CD4-positive, alpha-beta T cell treated with Interleukin-17A for 1 hour (primary cell): ENCODE results near the gene SVBP.

Experiments used
- DNase-seq: peaks from one replicate; pipeline ENCODE4 v3.0.0-alpha.2; 2020

SVBP gene

DNA sequence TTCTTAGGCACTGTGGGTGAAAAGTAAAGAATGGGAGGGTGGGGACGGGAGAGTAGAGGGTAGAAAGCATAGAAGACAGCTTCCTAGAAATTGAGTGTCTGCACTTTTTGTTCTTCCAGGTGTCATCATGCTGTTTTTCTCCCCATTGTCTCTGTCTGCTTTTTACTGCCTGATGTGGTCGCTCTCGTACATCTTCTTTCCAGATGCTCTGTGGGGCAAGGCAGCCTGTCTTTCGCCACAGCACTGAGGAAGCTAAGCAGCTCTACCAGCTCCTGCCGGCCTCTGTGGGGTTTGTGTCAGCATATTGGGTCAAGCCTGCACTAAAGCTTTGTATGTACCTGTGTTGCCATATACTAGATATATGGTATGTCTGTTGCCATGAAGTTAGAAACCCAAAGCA lies 19.2 kb downstream of the SVBP start:
- DNase-seq: no peak

DNA sequence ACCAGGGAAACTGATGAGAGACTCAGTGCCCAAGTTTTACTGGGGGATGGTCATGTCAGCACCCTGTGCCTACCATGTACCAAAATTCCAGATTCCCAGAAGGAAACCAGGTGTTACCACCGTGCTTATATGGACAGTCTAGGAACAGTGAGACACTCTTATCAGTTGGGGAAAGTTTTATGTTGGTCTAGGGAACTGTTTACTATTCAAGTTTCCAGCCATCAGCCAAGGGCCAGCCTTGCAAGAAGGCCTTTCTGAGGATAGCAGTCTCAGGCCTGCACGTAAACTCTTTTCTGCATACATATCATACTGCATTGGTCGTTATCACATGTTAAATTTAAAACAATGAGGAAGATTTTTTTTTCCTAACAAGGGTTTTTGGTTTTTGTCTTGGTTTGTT lies 19.8 kb downstream of the SVBP start:
- DNase-seq: no peak

DNA sequence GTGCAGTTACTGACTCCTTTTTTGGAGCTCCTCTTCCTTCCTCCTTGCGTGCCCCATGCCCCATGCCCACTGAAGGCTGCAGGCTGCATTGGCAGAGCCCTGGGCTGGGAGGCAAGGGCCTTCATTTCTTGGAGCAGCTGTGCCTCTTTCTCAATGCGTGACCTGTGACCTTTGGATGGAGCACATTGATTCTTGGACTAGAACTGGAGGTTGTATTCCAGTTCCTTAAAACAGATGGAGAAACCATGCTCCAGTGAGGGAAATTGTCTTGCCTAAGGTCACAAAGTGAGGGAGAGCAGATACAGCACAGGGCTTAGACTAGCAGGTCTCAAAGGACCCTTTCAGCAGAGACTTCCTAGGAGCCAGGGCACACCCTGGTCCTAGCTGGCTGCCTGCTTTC lies 23.4 kb downstream of the SVBP start:
- DNase-seq: no peak

DNA sequence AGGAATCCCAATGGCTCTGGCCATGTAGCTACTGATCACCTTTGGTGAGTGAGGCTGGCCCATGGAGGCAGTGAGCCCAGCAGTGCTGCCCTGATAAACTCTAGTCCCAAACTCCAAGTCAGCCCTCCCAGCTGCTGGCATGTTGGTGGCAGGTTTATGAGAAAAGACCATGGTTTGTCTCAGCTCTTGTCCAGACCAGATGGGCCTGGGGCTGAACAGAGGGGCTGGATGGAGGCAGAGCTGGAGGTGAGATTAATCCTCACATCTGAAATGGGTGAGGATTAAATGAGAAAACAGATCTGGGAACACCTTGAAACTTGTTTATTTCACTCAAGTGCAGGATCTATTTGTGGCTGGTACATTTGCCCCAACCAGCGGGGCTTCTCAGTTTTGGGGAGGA lies 29.2 kb downstream of the SVBP start:
- DNase-seq: no peak

DNA sequence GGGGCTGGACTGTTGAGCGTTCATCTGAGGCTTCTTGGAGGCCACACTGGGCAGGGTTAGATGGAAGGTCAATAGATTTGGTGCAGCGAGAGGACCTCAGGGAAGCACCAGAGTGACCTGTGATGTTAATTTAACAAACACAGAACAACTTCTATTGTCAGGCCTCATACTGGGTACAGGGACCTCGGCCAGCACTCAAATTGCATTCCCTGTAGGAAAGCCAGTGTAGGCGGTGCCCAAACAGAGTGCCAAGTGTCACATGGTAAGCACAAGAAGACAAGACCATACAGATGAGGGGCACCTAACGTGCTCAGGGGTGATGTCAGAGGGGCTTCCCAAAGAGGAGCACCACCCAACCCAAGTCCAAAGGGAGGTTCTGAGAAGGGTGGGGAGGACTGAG lies 31.1 kb downstream of the SVBP start:
- no peak for DNase-seq

DNA sequence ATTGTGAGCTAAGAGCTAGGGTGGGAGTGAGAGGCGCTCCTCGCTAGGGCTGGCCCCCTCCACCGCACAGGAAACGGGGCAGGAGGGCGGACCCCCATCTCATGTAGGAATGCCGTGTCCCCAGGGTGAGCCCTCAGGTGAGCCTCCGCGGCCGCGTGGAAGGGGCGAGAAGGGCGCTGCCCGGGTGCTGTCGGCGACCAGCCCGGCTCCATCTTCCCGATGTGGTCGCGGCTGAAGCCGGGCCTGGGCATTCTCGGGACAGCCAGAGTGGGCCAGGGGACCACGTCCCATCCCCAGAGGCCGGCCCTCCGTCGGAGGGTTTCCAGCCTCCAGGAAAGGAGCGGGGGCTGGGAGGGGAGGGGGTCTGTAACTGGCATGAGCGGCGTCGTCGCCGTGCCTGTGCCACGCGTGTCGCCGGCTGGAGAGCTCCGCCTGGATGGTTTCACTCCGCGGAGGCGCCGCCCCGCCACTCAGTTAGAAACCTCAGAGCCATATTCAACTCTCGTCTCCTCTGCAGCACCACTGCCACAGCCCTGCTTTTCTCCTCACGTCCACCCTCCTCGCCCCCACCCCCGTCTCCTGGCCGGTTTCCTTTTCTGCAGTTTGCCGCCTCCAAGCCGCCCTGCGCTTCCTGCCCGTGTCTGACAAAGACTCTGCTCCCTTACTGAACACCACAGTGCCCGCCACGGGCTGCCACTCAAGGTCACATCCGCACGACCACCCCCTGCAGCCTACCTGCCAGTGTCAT lies 32.1 kb downstream of the SVBP start, which contains the start of gene TMEM269:
TMEM269 (plus strand) TSS at position 46 of the 748 bp plus-strand sequence. CDS start 4,903 bp downstream, outside the sequence.
- peak; percentile 43 for DNase-seq

DNA sequence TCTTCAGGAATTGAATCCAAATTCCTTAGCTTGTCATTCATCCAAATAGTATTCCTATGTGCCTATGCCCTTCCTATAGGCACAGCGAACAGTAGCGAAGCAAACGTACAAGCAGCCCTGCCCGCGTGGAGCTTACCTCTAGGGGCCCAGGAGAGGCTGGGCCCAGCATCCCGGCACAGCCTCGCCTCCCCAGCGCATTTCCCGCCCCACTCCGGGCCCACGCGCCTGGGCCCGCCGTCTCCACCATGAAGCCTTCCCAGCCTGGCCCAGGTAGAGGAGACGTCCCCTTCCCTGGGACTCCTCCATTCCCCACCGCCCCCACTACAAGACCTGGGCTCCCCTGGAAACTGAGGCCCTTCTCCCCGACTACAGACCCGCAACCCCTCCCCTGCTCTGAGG lies 32.7 kb downstream of the SVBP start:
- DNase-seq: no peak

DNA sequence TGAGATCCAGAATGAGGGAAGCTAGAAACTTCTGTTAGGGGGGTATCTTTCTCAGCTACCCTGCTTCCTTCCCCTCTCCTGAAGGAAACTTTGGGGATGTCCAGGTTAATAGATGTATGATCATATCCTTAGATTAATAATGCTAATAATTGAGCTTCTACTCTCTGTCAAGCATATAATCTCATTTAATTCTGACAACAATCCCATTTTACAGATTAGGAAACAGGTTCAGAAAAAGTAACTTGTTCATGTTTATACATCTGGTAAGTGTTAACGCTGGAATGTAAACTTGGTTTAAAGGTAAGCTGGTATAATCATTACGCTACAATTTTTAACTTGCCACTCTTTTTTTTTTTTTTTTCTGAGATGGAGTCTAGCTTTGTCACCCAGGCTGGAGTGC lies 34.1 kb downstream of the SVBP start:
- no peak for DNase-seq

DNA sequence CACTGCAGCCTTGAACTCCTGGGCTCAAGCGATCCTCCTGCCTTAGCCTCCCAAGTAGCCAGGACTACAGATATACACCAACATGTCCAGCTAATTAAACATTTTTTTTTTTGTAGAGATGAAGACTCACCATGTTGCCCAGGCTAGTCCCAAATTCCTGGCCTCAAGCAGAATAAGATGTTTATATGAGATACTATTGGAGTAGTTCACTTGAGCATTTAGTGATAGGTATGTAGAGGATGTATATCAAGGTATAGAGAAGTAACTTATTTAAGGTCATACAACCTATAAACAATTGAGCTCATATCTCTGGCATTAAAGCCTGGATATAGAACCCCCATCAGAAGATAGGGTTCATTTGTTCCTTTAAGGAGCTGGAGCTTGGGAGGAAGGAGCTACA lies 37.0 kb downstream of the SVBP start:
- DNase-seq: no peak

DNA sequence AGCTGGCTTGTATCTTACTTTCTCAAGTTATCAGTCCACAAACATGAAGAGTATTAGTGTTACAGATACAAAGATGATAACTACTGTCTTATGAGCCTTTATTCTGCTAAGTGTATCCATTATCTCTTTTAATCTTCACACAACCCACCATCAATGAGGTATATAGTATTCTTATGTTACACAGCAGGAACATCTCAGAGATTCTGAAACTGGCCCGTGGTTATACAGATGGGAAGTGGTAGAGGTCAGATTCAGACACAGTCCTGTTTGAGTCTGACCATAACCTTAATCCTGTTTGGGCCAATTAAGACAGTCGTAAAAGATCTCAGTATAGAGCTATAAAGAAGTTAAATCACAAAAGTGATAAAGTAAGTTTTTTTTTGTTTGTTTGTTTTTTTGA lies 37.5 kb downstream of the SVBP start:
- DNase-seq: no peak

DNA sequence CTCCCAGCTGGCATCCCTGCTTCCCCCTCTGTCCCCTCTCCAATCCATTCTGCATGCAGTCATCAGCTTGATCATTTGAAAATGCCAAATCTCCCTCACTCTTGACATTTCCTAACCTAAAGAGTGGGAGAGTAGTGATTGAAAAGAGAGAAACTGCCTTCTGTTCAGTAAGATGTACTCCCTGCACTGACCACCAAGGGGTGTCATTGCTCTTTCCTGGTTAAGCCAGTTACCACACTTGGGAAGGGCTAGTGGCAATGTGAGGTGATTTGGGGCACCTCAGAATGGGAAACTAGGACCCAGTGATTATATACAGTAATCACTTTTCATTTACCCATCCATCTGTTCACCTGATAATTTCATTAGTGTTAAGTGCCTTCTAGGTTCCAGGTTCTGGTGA lies 39.3 kb downstream of the SVBP start:
- DNase-seq: peak; percentile 42

DNA sequence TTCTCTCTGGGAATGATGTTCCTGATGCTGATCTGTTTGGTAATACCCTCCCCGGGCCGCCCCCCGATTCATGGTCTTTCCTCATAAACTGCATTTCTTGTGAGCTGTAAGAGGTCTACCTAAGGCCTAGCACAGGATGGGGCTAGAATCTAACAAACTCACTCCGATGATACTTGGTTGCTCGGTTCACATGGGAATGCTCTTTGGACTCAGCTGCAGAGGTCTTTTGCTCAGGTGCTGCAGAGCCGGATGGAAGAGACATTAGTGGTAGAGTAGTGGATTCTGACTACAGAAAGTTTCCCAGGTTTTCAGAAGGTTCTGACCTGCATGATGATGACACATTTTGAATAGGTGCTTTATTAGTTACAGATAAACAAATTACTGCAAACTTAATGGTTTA lies 40.7 kb downstream of the SVBP start:
- no peak for DNase-seq

DNA sequence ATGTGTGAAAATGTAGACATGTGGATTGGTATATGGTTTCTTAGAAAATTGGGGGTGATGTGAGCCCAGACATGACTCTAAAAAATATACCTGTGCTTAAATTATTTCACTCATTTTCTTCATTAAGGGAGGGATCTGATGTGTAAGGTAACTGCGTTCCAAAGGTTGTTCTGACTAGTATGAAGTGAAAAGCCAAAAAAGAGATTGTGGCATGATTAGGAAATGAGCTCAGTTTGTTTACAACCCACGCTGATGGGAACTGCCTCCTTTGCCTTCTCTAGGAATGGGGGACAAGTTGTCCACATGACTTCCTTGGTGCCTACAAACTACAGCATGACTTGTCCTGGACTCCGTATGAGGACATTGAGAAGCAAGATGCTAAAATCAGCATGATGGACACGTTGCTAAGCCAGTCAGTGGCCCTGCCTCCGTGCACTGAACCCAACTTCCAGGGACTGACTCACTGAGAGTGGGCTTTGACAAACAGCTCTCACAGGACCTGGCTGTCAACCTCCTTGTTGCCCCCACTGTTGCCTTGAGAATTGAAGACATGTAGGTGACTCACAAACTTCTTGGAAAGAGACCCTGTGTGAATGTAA lies 42.2 kb downstream of the SVBP start:
- DNase-seq: no peak

DNA sequence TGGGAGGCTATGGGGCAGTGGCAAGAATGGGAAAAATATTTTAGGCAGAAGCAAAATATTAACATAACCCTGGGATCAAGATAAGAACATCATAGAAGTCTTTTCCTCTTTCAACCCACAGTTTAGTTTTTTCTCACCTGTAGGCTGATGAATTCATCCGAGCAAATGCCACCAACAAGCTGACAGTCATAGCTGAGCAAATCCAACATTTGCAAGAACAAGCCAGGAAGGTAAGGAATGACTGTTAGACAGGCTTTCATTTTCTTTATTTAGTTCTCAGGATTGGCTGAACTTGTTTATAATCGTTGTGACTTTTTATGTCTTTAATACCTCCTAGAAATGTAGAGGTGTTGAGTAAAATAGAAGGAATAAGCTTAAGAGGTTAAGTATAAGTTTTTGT lies 43.8 kb downstream of the SVBP start:
- no peak for DNase-seq

DNA sequence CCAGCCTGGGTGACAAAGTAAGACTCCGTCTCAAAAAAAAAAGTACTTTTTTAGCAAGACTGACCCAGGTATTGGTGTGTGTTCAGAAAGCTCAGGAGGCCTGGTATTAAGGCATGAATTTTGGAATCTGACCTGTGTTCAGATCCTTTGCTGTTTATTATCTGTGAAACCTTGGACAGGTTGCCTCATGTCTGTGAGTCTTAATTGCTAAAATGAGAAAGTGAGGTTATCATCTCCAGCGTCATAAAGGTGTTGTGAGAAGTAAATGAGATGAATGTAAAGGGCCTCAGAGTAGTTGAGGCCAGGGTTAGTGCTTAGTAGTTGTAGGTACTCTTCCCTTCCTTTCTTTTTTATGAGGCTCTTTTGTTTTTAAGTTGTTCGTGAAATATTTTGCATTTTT lies 47.4 kb downstream of the SVBP start:
- no peak for DNase-seq

DNA sequence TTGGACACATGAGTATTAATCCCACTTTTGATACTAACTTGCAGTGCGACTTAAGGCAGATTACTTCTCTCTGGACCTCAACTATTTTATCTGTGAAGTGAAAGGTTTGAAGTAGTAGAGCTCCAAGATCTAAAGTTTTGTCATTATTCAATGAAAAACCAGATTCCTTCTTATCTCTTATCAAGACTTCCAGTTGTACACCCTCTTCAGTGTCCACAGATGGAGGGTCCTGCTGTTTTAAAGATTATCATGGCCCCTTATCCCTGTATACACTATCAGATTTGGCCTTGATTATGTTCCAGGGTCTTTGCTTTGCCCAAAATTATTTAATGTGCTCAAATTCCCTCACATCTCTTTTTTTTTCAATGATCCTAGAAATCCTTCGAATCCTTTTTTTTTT lies 49.0 kb downstream of the SVBP start:
- DNase-seq: no peak

DNA sequence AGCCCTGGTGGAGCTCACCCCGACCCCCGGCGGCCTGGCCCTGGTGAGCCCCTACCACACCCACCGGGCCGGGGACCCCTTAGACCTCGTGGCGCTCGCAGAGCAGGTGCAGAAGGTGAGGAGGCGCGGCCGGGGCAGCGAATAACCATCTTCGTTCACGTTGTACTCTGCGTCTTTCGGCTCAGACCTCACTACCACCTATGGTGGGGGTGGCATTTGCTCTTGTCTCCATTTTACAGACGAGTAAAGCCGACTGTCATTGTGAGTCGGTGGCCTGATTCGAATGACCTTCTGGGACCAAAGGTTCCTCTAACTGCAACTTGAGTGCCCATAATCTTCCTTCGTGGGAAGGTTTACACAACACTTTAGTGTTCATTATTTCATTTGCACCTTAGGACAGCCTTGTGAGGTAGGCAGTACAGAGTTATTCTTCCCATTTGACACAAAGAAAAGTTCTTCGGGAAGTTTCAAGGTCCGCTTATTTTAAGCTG lies 49.6 kb downstream of the SVBP start:
- no peak for DNase-seq

DNA sequence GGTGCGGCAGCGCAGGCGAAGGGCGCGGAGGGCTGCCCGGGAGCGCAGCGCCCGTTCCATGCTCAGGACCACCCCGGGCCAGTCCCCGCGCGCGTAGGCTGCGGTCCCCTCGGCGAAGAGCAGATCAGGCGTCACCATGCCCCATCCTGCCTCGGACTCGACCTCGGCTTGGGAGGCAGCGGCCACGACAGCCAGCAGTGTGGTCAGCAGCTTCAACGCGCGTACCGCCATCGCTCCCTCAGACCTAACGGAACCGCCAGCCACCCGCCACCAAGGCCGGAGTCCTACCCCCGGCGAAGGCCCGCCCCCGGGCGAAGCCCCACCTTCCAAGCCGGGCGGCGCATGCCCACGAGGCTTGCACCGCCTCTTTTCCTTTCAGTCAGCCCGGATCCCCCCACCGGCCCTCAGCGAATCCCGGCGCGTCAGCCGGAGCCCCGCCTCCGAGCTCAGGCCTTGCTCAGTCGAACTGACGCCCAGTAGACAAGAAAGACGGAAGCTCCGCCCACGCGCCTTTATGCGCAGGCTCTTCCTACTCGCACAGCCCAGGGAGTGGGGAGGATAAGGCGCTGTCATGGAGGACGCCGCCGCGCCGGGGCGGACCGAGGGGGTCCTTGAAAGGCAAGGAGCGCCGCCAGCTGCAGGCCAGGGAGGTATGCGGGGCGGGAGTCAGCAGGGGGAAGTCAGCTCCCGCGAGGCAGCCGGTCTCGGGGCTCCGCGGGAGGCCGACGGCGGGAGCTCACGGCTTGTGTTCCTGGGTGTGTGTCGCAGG lies 50.3 kb downstream of the SVBP start, which contains the start of the genes C1orf50 and P3H1:
C1orf50 (plus strand) TSS at position 509 of the 769 bp plus-strand sequence; CDS start at position 572, 63 bp downstream.
P3H1 (minus strand) TSS at position 288 of the 769 bp plus-strand sequence; CDS start at position 231, 57 bp downstream.
- peak; percentile 99 for DNase-seq

DNA sequence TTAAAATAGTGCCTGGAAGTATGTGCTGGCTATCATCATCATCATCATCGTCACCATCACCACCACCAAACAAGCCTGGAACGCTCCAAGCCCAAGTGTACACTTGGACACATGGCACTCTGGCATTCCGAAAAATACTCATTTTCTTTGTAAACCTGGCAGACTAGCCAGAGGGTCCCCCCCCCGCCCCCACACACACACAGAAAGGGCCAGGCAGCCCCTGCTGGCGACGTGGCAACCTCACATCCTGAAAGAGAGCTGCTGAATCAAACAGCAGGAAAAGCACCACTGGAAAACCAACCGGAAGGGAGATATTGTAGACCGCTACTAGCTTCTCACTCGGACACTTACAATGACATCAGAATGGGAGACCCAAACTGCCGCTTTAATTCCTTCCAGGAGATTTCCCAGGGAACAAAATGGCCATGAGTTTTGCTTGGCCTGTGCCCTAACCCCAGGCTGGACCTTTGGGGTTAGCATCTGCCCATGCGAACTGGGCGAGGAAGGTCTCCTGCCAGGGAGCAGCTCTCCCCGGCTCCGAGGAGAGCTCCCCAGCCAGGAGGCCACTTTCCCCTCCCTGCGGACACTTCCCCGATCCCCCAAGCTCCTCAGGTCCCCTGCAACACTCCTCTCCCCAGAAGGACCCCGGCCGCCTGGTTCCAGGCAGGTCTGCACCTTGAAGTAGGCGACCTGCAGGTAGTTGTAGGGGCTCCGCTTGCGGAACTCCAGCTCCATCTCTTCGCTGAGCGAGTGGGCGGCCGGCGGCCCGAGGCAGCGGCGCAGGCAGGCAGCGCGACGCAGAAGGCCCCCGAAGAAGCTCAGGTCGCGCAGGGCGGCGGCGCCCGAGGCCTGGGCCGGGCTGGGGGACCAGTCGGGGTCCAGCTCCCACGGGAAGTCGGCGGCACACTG lies 51.1 kb downstream of the SVBP start:
- DNase-seq: peak; percentile 44

DNA sequence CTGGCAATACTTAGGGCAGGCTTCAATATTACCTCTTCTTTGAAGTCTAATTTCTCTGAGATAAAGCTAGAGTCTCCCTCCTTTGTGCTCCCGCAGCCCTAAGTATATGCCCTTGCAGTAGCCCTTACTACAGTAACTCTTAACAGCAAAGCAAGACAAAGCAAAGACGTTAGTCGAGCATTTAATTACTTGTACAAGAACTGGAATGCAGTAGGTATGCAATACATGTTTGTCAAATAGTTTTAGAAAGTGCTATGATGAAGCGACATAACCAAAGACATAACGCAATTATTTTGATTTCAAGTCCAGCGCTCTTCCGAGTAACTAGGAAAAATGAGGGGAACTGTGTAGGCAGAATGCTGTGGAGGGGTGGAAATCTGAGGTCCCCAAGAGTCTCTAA lies 51.9 kb downstream of the SVBP start:
- no peak for DNase-seq

DNA sequence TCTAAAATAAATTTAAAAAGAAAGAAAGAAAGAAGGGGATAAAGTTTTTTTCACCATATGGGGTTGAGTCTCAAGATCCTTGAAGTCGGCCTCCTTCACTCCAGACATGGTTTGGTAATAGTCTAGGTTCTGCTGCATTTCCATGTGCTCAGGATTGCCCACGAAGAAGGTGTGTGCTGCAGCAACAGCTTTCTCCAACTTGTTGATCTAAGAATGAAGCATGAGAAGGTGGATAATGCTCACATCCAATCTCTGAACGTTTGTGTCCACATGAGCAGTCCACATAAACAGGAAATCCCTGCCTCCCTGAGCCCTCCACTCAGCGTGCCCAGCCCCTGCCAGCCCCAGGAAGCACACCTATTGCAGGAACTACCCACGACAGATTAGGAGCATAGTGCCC lies 54.9 kb downstream of the SVBP start:
- DNase-seq: no peak

DNA sequence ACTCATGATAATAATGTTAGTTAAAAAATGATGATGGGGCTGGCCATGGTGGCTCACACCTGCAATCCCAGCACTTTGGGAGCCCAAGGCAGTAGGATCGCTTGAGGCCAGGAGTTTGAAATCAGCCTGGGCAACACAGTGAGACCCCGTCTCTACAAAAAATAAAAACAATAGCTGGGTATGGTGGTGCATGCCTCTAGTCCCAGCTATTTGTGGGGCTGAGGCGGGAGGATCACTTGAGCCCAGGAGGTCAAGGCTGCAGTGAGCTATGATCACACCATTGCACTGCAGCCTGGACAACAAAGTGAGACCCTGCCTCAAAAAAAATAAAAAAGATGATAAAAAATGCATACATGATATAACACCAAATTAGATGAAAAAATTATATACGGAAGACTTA lies 55.6 kb downstream of the SVBP start:
- no peak for DNase-seq

DNA sequence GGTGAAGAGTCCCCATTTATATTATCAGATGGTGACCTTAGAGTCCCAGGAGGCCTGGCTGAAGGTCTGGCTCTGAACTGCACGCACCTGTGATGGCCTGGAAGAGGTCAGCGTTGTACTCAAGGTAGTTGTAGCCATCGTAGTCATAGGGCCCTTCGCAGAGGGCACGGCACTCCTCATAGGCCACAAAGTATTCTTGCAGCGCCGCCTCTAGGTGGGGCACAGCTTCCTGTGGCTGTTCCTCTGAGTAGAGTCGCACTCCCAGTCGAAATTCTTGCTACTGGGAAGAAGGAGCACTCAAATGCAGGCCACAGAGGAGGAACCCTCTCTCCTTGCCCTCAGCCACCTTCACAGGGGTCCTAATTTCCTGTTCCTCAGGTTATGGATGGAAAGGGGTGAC lies 58.1 kb downstream of the SVBP start:
- no peak for DNase-seq
